ENCODE measurements around the gene VTI1A. TPM values are rescaled to one million over a fixed set of nuclear protein-coding genes. Genes with fewer than 3 reads are reported as not detected.
A peak's percentile ranks its signal among the peaks of the same experiment; 100 is the strongest.

The VTI1A gene
- total RNA-seq, 1 experiment from 2014 or later, result 18.1 TPM

DNA sequence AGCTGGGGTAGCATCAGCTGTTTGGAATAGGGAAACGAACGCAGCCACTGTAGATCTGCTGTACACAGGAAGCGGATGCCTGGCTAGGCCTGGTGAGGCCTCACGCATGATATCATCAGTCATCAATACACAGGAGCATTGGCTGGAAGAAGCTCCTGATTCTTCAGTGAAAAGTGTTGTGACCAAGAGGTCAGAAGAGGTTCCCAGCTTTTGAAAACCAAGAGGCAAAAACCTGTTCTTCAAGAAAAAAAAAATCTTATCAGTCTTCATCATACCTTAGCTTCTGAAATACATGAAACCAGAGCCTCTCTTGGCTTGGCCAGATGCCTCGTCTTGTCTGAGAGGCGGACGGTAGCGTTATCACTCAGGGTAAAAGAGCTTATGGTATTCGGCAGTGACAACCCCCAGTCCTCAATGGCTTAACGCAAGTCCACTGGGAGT lies 363.7 kb downstream of the VTI1A start:
- Histone ChIP-seq H3K27ac (peak overlapping the region; percentile 88), H3K36me3 (ENCODE audit: low read depth) (no peaks in the 10 kb centered on the region), H3K4me2 (peak overlapping the region; percentile 63), H2AFZ (no peak overlapping the region), H3K4me1 (replicated peaks; ENCODE audit: insufficient read depth) (peaks cover 56% of the 10 kb centered on the region), H3K9me3 (ENCODE audit: insufficient read depth, low read depth) (no peaks in the 10 kb centered on the region), H3K9me2 (ENCODE audit: insufficient read depth) (no peaks in the 10 kb centered on the region), H3F3A (ENCODE audit: insufficient read depth, low read depth) (peaks cover 55% of the 10 kb centered on the region), H4K20me1 (ENCODE audit: insufficient read depth) (no peaks in the 10 kb centered on the region), H3K27me3 (ENCODE audit: insufficient read depth, low read depth) (no peaks in the 10 kb centered on the region), H3K79me2 (ENCODE audit: low read depth) (no peaks in the 10 kb centered on the region), H3K4me3 (peak overlapping the region; percentile 41; the same call in 1 of the 2 replicates)
- BruUV-seq (replicated peaks), result TSS peak; percentile 50
- DNase-seq, result peak; percentile 71 to 95
- ChIA-PET CTCF (interaction anchor here (0.5 to 0.7 kb wide), 3 partner anchors 33 to 259 kb away, joined by 3 to 7 read pairs (median 3); no protein-coding TSS in a partner anchor), POLR2A (ENCODE audit: unreplicated experiment) (interaction anchor here (0.6 to 0.9 kb wide), 6 partner anchors 32 to 263 kb away, joined by 4 to 11 read pairs (median 8); no protein-coding TSS in a partner anchor)
- intact Hi-C loops (cut with micrococcal nuclease; ENCODE audit: unreplicated experiment), result loop anchor here (1.0 to 10.0 kb wide), 8 partner anchors 44 to 574 kb away; no protein-coding TSS in a partner anchor
- TF ChIP-seq, protein P1, sequence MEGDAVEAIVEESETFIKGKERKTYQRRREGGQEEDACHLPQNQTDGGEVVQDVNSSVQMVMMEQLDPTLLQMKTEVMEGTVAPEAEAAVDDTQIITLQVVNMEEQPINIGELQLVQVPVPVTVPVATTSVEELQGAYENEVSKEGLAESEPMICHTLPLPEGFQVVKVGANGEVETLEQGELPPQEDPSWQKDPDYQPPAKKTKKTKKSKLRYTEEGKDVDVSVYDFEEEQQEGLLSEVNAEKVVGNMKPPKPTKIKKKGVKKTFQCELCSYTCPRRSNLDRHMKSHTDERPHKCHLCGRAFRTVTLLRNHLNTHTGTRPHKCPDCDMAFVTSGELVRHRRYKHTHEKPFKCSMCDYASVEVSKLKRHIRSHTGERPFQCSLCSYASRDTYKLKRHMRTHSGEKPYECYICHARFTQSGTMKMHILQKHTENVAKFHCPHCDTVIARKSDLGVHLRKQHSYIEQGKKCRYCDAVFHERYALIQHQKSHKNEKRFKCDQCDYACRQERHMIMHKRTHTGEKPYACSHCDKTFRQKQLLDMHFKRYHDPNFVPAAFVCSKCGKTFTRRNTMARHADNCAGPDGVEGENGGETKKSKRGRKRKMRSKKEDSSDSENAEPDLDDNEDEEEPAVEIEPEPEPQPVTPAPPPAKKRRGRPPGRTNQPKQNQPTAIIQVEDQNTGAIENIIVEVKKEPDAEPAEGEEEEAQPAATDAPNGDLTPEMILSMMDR (conservative IDR thresholded peaks at IDR 0.05), result no peak
- TF ChIP-seq EZH2 (IDR thresholded peaks at IDR 0.05; ENCODE audit: low read depth), result no peak

DNA sequence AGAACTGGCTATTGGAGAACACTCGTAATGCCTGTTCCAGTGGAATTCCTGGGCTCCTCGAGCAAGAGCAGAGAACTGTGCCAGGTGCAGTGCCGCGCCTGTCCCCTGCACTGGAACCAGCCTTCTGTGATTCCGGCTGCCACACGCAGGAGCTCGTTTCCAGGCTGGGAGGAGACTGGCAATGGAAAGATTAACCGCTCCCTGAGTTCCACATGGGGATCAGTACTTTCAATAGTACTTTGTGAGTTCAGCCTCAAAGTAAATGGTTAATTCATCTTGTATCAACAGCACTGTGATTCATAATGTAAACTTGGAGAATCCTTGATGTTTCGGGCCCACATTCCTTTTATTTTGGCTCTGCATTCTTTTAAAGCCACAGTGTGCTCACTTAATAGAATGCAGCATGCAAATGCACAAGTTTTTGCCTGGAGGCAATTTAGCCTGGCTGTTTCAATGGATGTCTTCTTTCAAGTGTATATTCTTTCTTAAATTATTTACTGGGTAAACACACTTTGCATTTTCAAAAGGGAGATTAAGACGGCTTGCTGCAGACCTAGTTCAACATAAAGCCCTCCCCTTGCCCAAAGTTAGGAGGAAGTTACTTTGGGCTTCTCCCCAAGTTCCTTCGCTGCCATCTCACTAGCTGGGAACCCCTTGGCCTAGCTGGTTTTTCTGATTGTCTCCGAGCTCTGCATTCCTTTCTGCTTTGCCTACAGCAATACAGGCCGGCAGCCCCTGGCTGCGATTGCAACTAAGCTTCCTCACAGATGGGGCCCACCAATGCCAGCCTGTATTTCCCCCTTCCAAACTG lies 364.9 kb downstream of the VTI1A start:
- POLR2A ChIA-PET (ENCODE audit: unreplicated experiment), result interaction anchor here (0.6 to 0.7 kb wide), 2 partner anchors 104 to 137 kb away, joined by 3 to 7 read pairs; no protein-coding TSS in a partner anchor

DNA sequence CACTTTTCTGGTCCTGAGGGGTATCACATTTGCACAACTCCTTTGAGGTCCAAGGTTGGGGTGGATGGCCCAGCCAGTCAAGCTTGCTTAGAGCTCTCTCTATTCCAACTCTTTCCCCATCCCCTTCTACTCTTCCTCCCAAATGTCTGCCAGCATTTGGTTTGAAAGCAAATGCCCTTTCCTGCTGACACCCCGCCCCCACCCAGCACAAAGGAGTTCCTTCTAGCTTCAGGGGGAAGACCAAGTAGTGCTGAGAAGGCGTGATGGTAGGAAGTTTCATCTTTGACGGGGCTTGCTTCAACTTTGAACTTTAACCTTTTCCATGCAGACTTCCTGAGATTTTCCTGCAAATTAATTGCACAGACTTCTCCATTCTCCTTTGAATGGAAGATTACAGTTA lies 365.6 kb downstream of the VTI1A start:
- Histone ChIP-seq H3F3A (ENCODE audit: insufficient read depth, low read depth) (peaks cover 65% of the 10 kb centered on the region), H3K36me3 (ENCODE audit: low read depth) (no peaks in the 10 kb centered on the region), H3K4me2 (peak overlapping the region; percentile 63), H3K9me2 (ENCODE audit: insufficient read depth) (no peaks in the 10 kb centered on the region), H3K27me3 (ENCODE audit: insufficient read depth, low read depth) (no peaks in the 10 kb centered on the region), H3K27ac (peak overlapping the region; percentile 88), H3K4me1 (replicated peaks; ENCODE audit: insufficient read depth) (peaks cover 68% of the 10 kb centered on the region), H4K20me1 (ENCODE audit: insufficient read depth) (no peaks in the 10 kb centered on the region), H3K9me3 (ENCODE audit: insufficient read depth, low read depth) (no peaks in the 10 kb centered on the region), H3K79me2 (ENCODE audit: low read depth) (no peaks in the 10 kb centered on the region), H2AFZ (no peak overlapping the region), H3K4me3 (peak overlapping the region; percentile 42; the same call in 1 of the 2 replicates)
- ChIA-PET POLR2A (ENCODE audit: unreplicated experiment) (interaction anchor here (0.7 kb wide), 1 partner anchor 104 kb away, joined by 3 read pairs; no protein-coding TSS in a partner anchor), CTCF (interaction anchor here (0.6 kb wide), 1 partner anchor 867 kb away, joined by 4 read pairs; no protein-coding TSS in a partner anchor)
- no TSS peak for BruUV-seq (replicated peaks)
- intact Hi-C loops (cut with micrococcal nuclease; ENCODE audit: unreplicated experiment), result loop anchor here (1.0 to 10.0 kb wide), 6 partner anchors 102 to 572 kb away; partner anchors contain the start of gene TCF7L2
- TF ChIP-seq, protein P1 (conservative IDR thresholded peaks at IDR 0.05), result no peak
- TF ChIP-seq EZH2 (IDR thresholded peaks at IDR 0.05; ENCODE audit: low read depth), result no peak
- DNase-seq, result no peak

More for the DNA sequence above, 364.9 kb downstream of the VTI1A start:
- H3K4me3 ChIP-seq, result peak overlapping the region; percentile 42; the same call in 1 of the 2 replicates
- H2AFZ ChIP-seq, result no peak overlapping the region
- H3K27ac ChIP-seq, result peak overlapping the region; percentile 88
- peak; percentile 72 to 98 for DNase-seq
- intact Hi-C loops (cut with micrococcal nuclease; ENCODE audit: unreplicated experiment), result loop anchor here (1.0 to 10.0 kb wide), 10 partner anchors 45 to 573 kb away; partner anchors contain the start of gene TCF7L2
- TF ChIP-seq, protein P1 (conservative IDR thresholded peaks at IDR 0.05), result no peak
- no peak for TF ChIP-seq EZH2 (IDR thresholded peaks at IDR 0.05; ENCODE audit: low read depth)
- no peaks in the 10 kb centered on the region for H3K79me2 ChIP-seq (ENCODE audit: low read depth)
- H3F3A ChIP-seq (ENCODE audit: insufficient read depth, low read depth), result peaks cover 65% of the 10 kb centered on the region
- no peaks in the 10 kb centered on the region for H4K20me1 ChIP-seq (ENCODE audit: insufficient read depth)
- H3K36me3 ChIP-seq (ENCODE audit: low read depth), result no peaks in the 10 kb centered on the region
- peak overlapping the region; percentile 63 for H3K4me2 ChIP-seq
- H3K4me1 ChIP-seq (replicated peaks; ENCODE audit: insufficient read depth), result peaks cover 68% of the 10 kb centered on the region
- no peaks in the 10 kb centered on the region for H3K9me2 ChIP-seq (ENCODE audit: insufficient read depth)
- BruUV-seq (replicated peaks), result no TSS peak
- CTCF ChIA-PET, result interaction anchor here (0.6 kb wide), 1 partner anchor 867 kb away, joined by 4 read pairs; no protein-coding TSS in a partner anchor
- H3K9me3 ChIP-seq (ENCODE audit: insufficient read depth, low read depth), result no peaks in the 10 kb centered on the region
- no peaks in the 10 kb centered on the region for H3K27me3 ChIP-seq (ENCODE audit: insufficient read depth, low read depth)
